ENCODE measurements around the gene CGRRF1. TPM values are rescaled to one million over a fixed set of nuclear protein-coding genes. Genes with fewer than 3 reads are reported as not detected.

CGRRF1 gene
- total and polyA plus RNA-seq, 9 donors = 17.9 to 36.7 (median 21.4) TPM

DNA sequence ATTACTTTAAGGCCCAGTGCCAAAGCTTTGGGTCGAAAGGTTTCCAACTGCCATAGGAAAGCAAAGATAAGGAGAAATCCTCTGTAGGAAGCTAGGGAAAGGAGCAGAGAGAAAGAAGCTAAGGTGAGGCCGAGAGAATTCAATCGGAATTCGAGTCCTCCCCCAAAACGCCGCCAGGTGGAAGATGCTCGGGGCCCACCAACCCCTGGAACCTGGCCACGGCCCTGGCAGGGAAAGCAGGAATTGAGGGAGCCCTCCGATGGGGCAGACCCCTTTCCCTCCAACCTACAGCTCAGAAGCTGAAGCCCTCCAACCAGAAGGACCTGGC lies 21.4 kb upstream of the CGRRF1 start:
- no peaks in the 10 kb centered on the region for H3K36me3 ChIP-seq
- TF ChIP-seq EP300 (IDR thresholded peaks at IDR 0.05) (no peak), POLR2A (IDR thresholded peaks at IDR 0.05) (no peak), CTCF (IDR thresholded peaks at IDR 0.05) (no peak)
- no peaks in the 10 kb centered on the region for H3K9me3 ChIP-seq
- 1 to 2% (median 1%) methylated on average over 9 of the region's 9 CpGs for WGBS, 3 donors
- intact Hi-C loops (cut with DNase I) = no loop called here
- peak overlapping the region; percentile 81 to 89 for H3K27ac ChIP-seq
- peaks cover 9% of the 10 kb centered on the region for H3K4me1 ChIP-seq (ENCODE audit: insufficient read depth)
- peak overlapping the region; percentile 93 for H3K4me3 ChIP-seq
- no peak for DNase-seq
- no peaks in the 10 kb centered on the region for H3K27me3 ChIP-seq

DNA sequence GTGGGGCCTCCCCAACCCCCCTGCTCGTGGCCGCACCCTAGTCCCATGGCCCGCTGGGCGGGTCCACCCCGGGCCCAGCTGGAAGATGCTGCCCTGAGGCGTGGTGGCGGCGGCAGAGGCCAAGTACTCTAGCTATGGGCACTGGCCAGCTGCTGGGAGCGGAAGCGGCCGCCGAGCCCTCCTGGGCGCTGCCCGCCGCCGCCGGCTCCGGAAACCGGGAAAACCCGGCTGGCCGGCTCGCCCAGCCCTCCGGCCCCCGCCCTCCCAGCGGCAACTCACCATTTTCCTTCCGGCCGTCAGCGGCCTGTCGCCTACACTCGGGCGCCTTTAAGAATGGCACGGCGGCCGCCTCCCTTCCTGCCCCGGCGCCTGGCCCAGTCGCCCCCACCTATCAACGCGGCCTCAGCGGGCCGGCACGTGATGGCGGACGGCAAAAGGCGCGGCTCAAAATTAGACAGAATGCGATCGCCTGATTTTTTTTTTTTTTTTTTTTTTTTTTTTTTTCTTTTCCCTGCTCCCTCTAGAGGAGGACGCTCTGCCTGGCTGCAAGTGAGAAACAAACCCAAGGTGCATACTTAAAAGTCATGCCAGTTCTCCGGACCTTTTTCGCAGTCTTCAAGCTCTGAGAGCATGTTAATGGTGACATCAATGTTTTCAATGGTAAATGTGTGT lies 20.9 kb upstream of the CGRRF1 start, which contains the start of gene GMFB:
Gene GMFB (minus strand): TSS at position 335 of the 672 bp plus-strand sequence. CDS start 53 bp downstream, at position 282.
- TF ChIP-seq EP300 (IDR thresholded peaks at IDR 0.05) = no peak
- TF ChIP-seq CTCF (IDR thresholded peaks at IDR 0.05) = peak in 1 of 3 donors; percentile 29
- TF ChIP-seq POLR2A (IDR thresholded peaks at IDR 0.05) = peak; percentile 70
- intact Hi-C loops (cut with DNase I) = loop anchor here in 1 of 4 donors (1.0 kb wide), 1 partner anchor 47 kb away; the partner anchor contains the start of gene CNIH1
- WGBS, 3 donors = 0 to 1% (median 0%) methylated on average over 44 to 51 of the region's 51 CpGs
- Histone ChIP-seq H3K4me3 (peak within 1 kb of the TSS; percentile 93), H3K36me3 (no peaks in the 10 kb centered on the region), H3K27me3 (no peaks in the 10 kb centered on the region), H3K4me1 (ENCODE audit: insufficient read depth) (peaks cover 9% of the 10 kb centered on the region), H3K9me3 (no peaks in the 10 kb centered on the region), H3K27ac (peak within 1 kb of the TSS; percentile 81 to 89)
- peak; percentile 89 to 95 (median 92) for DNase-seq

DNA sequence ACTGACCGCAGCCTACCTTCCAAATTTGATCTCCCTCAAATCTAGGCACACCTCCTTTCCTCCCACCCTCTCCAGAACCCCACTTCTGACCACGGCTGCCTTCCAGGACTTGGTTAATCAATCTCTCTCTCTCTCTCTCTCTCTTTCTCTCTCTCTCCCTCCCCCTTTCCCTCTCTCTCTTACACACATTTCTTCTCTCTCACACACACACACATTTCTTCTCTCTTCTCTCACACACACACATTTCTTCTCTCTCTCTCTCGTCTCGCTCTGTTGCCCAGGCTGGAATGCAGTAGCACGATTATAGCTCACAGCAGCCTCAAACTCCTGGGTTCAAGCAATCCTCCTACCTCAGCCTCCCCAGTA lies 20.4 kb upstream of the CGRRF1 start:
- no peak for DNase-seq
- Histone ChIP-seq H3K4me3 (peak overlapping the region; percentile 93), H3K36me3 (no peaks in the 10 kb centered on the region), H3K27ac (peak overlapping the region; percentile 62 to 89), H3K27me3 (no peaks in the 10 kb centered on the region), H3K4me1 (ENCODE audit: insufficient read depth) (peaks cover 9% of the 10 kb centered on the region), H3K9me3 (no peaks in the 10 kb centered on the region)
- intact Hi-C loops (cut with DNase I) = loop anchor here in 1 of 4 donors (1.0 kb wide), 1 partner anchor 48 kb away; the partner anchor contains the start of gene CNIH1
- TF ChIP-seq EP300 (IDR thresholded peaks at IDR 0.05) (no peak), POLR2A (IDR thresholded peaks at IDR 0.05) (no peak), CTCF (IDR thresholded peaks at IDR 0.05) (no peak)
- 4 to 8% (median 5%) methylated on average over 5 of the region's 5 CpGs for WGBS, 3 donors

DNA sequence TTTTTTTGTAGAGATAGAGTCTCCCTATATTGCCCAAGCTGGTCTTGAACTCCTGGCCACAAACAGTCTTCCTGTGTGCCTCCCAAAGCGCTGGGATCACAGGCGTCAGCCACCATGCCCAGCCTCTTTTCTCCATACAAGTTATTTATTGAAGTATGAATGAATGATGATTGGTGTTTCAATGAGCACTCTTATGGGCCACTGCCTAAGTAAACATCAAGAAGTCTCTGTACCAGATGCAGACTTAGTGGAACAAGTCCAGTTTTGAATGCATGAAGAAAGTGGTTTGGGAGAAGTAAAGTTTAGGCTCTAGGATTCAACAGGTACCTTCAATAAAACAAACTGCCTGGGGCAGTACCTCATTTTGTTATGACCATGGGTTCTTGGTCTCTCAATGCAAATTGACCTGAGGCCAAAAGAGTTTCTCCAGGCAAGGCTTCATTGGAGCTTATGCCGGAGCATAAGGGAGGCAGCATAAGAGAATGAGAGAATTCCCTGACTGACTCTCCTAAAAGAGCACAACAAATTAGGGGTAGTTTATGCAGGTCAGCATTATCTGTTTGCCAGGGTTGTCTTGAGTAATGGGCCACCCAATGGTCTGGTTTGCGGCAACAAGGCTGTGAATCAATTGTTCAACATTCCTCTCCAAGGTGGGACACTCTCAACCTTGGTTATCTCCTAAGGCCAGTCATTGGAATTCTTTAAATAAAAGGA lies 19.8 kb upstream of the CGRRF1 start:
- no peaks in the 10 kb centered on the region for H3K9me3 ChIP-seq
- 87 to 94% (median 94%) methylated on average over 4 of the region's 4 CpGs for WGBS, 3 donors
- H3K36me3 ChIP-seq = no peaks in the 10 kb centered on the region
- H3K27me3 ChIP-seq = no peaks in the 10 kb centered on the region
- no peak for DNase-seq
- no peak overlapping the region for H3K27ac ChIP-seq
- H3K4me1 ChIP-seq (ENCODE audit: insufficient read depth) = peaks cover 9% of the 10 kb centered on the region
- intact Hi-C loops (cut with DNase I) = loop anchor here in 1 of 4 donors (1.0 kb wide), 1 partner anchor 49 kb away; the partner anchor contains the start of gene CNIH1
- no peak overlapping the region for H3K4me3 ChIP-seq
- TF ChIP-seq CTCF (IDR thresholded peaks at IDR 0.05) (no peak), EP300 (IDR thresholded peaks at IDR 0.05) (no peak), POLR2A (IDR thresholded peaks at IDR 0.05) (no peak)

Data from ovary (tissue), 9 donors.